NOMO-1 (cell line): ENCODE data around the gene NCF4.

Source experiments
- DNase-seq, 2 experiments: peaks; one replicate each; lab custom pipeline; 2025; ENCODE audit not compliant: unreplicated experiment in 2 of 2; lab: John Stamatoyannopoulos, UW

The NCF4 gene

GRCh38 chr22:36863979-36864378 is 3.2 kb downstream of the NCF4 start:
- no peak for DNase-seq

- peak; percentile 22 to 49 for DNase-seq
Observed at GRCh38 chr22:36864454-36865215, 3.8 kb downstream of the NCF4 start.

- DNase-seq = no peak
Observed at GRCh38 chr22:36865346-36865745, 4.5 kb downstream of the NCF4 start.

- no peak for DNase-seq
Observed at GRCh38 chr22:36867695-36868094, 6.9 kb downstream of the NCF4 start.

GRCh38 chr22:36868546-36869181 is 7.9 kb downstream of the NCF4 start:
- DNase-seq = no peak

GRCh38 chr22:36870250-36870649 is 9.4 kb downstream of the NCF4 start:
- no peak for DNase-seq

GRCh38 chr22:36871669-36872081 is 10.9 kb downstream of the NCF4 start:
- no peak for DNase-seq

- no peak for DNase-seq
Observed at GRCh38 chr22:36872084-36872483, 11.3 kb downstream of the NCF4 start.

- DNase-seq = no peak
Observed at GRCh38 chr22:36872866-36873498, 12.2 kb downstream of the NCF4 start.

GRCh38 chr22:36873614-36874308 is 13.0 kb downstream of the NCF4 start:
- peak; percentile 80 to 90 for DNase-seq

GRCh38 chr22:36874309-36874696 is 13.5 kb downstream of the NCF4 start:
- no peak for DNase-seq

GRCh38 chr22:36874736-36875135 is 13.9 kb downstream of the NCF4 start:
- no peak for DNase-seq

- no peak for DNase-seq
Observed at GRCh38 chr22:36875741-36876140, 14.9 kb downstream of the NCF4 start.

- DNase-seq = no peak
Observed at GRCh38 chr22:36879775-36880174, 19.0 kb downstream of the NCF4 start.

GRCh38 chr22:36881504-36882245 is 20.9 kb downstream of the NCF4 start:
- peak; percentile 47 to 78 for DNase-seq

- no peak for DNase-seq
Observed at GRCh38 chr22:36884349-36885158, 23.7 kb downstream of the NCF4 start.

- DNase-seq = no peak
Observed at GRCh38 chr22:36885474-36885873, 24.7 kb downstream of the NCF4 start.

GRCh38 chr22:36886016-36886415 is 25.2 kb downstream of the NCF4 start:
- no peak for DNase-seq

- DNase-seq = no peak
Observed at GRCh38 chr22:36887162-36887561, 26.4 kb downstream of the NCF4 start.

- no peak for DNase-seq
Observed at GRCh38 chr22:36891646-36892045, 30.8 kb downstream of the NCF4 start.
